Activated CD8-positive, alpha-beta memory T cell treated with anti-CD3 and anti-CD28 coated beads for 4 hours (primary cell): ENCODE data around the gene TMEM69.
"Not testable (repeated sequence)": the region's sequence is repeated elsewhere in the genome, so short reads cannot be mapped to it uniquely, and the experiment has no call there.

Source experiments
- DNase-seq, 2 donors: peaks; one replicate each; pipeline ENCODE4 v3.0.0-alpha.2; 2020; ENCODE audit warnings: low read depth in 2 of 2

Gene TMEM69

DNA sequence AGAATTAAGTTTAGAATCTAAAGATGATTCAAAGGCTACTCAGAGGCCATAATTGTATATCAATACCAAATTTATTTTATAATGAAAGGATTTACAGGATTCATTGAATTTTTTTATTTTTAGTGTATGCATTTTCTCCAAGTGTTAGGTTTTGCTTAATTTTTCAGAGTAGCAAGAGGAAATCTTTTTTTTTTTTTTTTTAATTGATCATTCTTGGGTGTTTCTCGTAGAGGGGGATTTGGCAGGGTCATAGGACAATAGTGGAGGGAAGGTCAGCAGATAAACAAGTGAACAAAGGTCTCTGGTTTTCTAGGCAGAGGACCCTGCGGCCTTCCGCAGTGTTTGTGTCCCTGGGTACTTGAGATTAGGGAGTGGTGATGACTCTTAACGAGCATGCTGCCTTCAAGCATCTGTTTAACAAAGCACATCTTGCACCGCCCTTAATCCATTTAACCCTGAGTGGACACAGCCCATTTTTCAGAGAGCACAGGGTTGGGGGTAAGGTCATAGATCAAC lies 51.7 kb downstream of the TMEM69 start:
- DNase-seq, result not testable (repeated sequence)
